Activated CD4-positive, alpha-beta T cell treated with anti-CD3 and anti-CD28 coated beads, Interleukin-2, amount 10 ng/mL, durations not matched to agents 7 days and 5 days (primary cell): ENCODE measurements around the gene NCAM2. TPM values are rescaled to one million over a fixed set of nuclear protein-coding genes. Genes with fewer than 3 reads are reported as not detected.
"Not testable (repeated sequence)": the region's sequence is repeated elsewhere in the genome, so short reads cannot be mapped to it uniquely, and the experiment has no call there.

Source experiments
- CTCF ChIA-PET: fragments of 350-600 bp; sonication (Branson Sonifier 250); formaldehyde crosslinking; loops from one replicate; lab custom pipeline; 2021; ENCODE audit warnings: antibody characterized with exemption; lab: Charles Lee
- POLR2A ChIA-PET: fragments of 350-600 bp; sonication (Branson Sonifier 250); formaldehyde crosslinking; loops from one replicate; lab custom pipeline; 2021; ENCODE audit warnings: antibody characterized with exemption; lab: Charles Lee
- DNase-seq: peaks from one replicate; pipeline ENCODE4 v3.0.0-alpha.2; 2020
- H3K27ac Mint-ChIP-seq: one replicate; pipeline ENCODE4 v1.8.0; 2021; ENCODE audit warnings: mild to moderate bottlenecking, moderate library complexity, mixed read lengths
- H3K27me3 Mint-ChIP-seq: one replicate; pipeline ENCODE4 v1.8.0; 2021; ENCODE audit warnings: mixed read lengths
- H3K36me3 Mint-ChIP-seq: one replicate; pipeline ENCODE4 v1.8.0; 2021; ENCODE audit warnings: low read depth, mixed read lengths
- H3K4me1 Mint-ChIP-seq: one replicate; pipeline ENCODE4 v1.8.0; 2021; ENCODE audit warnings: mixed read lengths
- H3K4me3 Mint-ChIP-seq: one replicate; pipeline ENCODE4 v1.8.0; 2021; ENCODE audit warnings: mild to moderate bottlenecking, moderate library complexity, mixed read lengths
- H3K9me3 Mint-ChIP-seq: one replicate; pipeline ENCODE4 v1.8.0; 2021; ENCODE audit warnings: mixed read lengths
- total RNA-seq, 2 experiments: library from RNA; stranded (reverse); gene quantifications; one replicate each; pipeline ENCODE4 v1.2.3, GENCODE V29; 2021

Gene NCAM2
- total RNA-seq, 2 experiments from 2014 or later, result not detected

DNA sequence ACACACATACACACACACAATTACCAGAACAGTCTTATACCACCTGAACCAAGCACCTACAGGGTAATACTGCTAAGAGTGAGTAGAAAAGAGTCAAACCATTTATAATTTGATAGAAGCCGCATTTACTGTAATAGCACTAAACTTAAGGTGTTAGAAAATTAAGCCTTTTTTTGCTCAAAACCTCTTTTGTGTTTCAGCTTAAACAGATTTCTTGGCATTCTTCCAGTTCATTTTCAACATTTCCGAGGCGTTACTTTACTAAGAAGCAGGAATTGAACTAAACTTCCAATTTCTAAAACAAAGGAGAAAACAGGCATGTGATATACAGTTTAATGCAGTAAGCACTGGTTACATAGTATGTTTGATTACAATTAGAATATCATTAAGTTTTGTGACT is 387.2 kb downstream of the NCAM2 start:
- H3K27ac Mint-ChIP-seq, result no peak overlapping the region
- ChIA-PET POLR2A (no interaction called here), CTCF (no interaction called here)

DNA sequence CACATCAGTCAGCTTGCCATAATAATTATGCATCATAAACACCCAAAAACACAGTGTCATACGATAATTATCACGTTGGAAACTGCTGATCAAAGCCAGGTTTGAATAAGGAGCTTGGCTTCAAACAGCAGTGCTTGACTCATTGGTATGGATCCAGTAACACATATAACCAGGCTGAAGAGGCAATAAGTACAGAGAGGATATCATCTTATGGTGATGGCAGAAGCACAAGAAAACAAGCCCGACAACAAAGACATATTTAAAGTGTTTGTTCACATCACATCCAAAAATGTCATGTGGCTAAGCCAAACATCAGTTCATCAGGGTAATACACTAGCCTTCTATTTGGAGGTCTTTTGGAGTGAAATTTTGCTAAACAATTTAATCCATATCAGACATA is 389.7 kb downstream of the NCAM2 start:
- H3K4me1 Mint-ChIP-seq, result no peaks in the 10 kb centered on the region
- H3K9me3 Mint-ChIP-seq, result peaks cover 6% of the 10 kb centered on the region
- POLR2A ChIA-PET, result no interaction called here
- CTCF ChIA-PET, result no interaction called here
- H3K4me3 Mint-ChIP-seq, result no peak overlapping the region
- no peak for DNase-seq
- H3K36me3 Mint-ChIP-seq, result no peaks in the 10 kb centered on the region
- H3K27me3 Mint-ChIP-seq, result no peaks in the 10 kb centered on the region
- H3K27ac Mint-ChIP-seq, result no peak overlapping the region

More for the DNA sequence above, 387.2 kb downstream of the NCAM2 start:
- H3K9me3 Mint-ChIP-seq, result peaks cover 5% of the 10 kb centered on the region
- H3K36me3 Mint-ChIP-seq, result no peaks in the 10 kb centered on the region
- H3K4me3 Mint-ChIP-seq, result no peak overlapping the region
- H3K4me1 Mint-ChIP-seq, result no peaks in the 10 kb centered on the region
- DNase-seq, result no peak
- no peaks in the 10 kb centered on the region for H3K27me3 Mint-ChIP-seq

DNA sequence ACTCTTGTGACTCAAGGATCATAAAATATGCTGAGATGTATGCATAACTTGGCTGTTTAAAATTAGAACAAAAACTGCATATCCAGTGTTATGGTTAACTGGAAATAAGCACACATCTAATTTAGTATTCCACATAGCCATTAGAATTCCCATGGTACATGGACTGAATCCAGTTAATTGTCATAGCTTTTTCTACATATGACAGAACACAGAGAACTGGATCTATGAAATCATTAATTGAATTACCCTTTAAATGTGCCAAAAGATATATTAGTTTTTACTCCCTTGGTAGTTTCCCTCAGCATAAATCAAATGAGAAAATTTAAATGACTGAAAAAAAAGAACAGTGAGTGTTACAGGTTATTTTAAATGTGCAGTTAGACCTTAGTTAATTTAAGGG is 395.9 kb downstream of the NCAM2 start:
- Mint-ChIP-seq H3K27me3 (no peaks in the 10 kb centered on the region), H3K9me3 (peaks cover 22% of the 10 kb centered on the region), H3K4me1 (no peaks in the 10 kb centered on the region), H3K36me3 (no peaks in the 10 kb centered on the region), H3K27ac (no peak overlapping the region), H3K4me3 (no peak overlapping the region)
- ChIA-PET POLR2A (no interaction called here), CTCF (no interaction called here)
- no peak for DNase-seq

DNA sequence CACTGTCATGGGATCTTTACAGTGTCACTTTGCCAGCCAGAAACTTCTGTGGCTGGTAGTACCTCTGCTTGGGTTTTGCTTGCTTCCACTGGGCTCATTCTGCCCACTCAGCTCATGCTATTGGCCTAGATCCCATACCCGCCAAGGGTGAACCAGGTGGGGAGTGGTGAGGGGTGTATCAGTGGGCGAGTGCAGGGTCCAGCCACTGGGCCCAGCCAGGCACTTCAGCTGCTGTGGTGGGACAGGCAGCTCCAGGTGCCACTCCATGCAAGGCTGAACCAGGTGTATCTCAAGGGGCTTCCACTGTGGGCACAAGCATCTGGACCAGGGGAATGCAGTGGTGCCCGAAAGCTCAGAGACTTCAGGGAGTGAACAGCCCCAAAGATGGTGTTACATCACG is 398.2 kb downstream of the NCAM2 start:
- no peaks in the 10 kb centered on the region for H3K4me1 Mint-ChIP-seq
- H3K27ac Mint-ChIP-seq, result no peak overlapping the region
- CTCF ChIA-PET, result no interaction called here
- POLR2A ChIA-PET, result no interaction called here
- H3K36me3 Mint-ChIP-seq, result no peaks in the 10 kb centered on the region
- H3K9me3 Mint-ChIP-seq, result peaks cover 19% of the 10 kb centered on the region
- H3K27me3 Mint-ChIP-seq, result no peaks in the 10 kb centered on the region
- no peak overlapping the region for H3K4me3 Mint-ChIP-seq
- no peak for DNase-seq

- POLR2A ChIA-PET, result no interaction called here
- no peak overlapping the region for H3K27ac Mint-ChIP-seq
- no peaks in the 10 kb centered on the region for H3K36me3 Mint-ChIP-seq
- H3K4me3 Mint-ChIP-seq, result no peak overlapping the region
- H3K4me1 Mint-ChIP-seq, result no peaks in the 10 kb centered on the region
- CTCF ChIA-PET, result no interaction called here
- no peaks in the 10 kb centered on the region for H3K27me3 Mint-ChIP-seq
- peaks cover 16% of the 10 kb centered on the region for H3K9me3 Mint-ChIP-seq
- no peak for DNase-seq
Measured at GRCh38 chr21:21397464-21397863, 399.3 kb downstream of the NCAM2 start.

DNA sequence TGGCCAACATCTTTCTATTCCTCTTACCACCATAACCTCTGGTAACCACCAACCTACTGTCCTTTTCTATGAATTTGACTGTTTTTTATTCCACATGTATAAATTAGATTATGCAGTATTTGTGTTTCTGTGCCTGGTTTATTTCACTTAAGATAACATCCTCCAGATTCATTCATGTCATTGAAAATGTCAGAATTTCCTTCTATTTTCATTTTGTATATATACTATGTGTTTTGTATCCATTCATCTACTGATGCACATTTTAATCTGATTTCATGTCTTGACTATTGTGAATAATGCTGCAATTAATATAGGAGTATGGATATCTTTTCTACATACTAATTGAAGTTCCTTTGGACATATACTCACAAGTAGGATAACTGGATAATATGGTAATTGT is 403.2 kb downstream of the NCAM2 start:
- no peak overlapping the region for H3K27ac Mint-ChIP-seq
- no peaks in the 10 kb centered on the region for H3K36me3 Mint-ChIP-seq
- no peak for DNase-seq
- H3K4me1 Mint-ChIP-seq, result no peaks in the 10 kb centered on the region
- POLR2A ChIA-PET, result no interaction called here
- CTCF ChIA-PET, result no interaction called here
- H3K4me3 Mint-ChIP-seq, result no peak overlapping the region
- peaks cover 5% of the 10 kb centered on the region for H3K9me3 Mint-ChIP-seq
- H3K27me3 Mint-ChIP-seq, result no peaks in the 10 kb centered on the region

GRCh38 chr21:21402187-21402586 is 404.0 kb downstream of the NCAM2 start:
- CTCF ChIA-PET, H3K27me3 Mint-ChIP-seq, DNase-seq, H3K4me3 Mint-ChIP-seq, H3K9me3 Mint-ChIP-seq, H3K27ac Mint-ChIP-seq, H3K4me1 Mint-ChIP-seq, POLR2A ChIA-PET, H3K36me3 Mint-ChIP-seq: not testable (repeated sequence)

- DNase-seq, H3K27ac Mint-ChIP-seq, H3K4me3 Mint-ChIP-seq, H3K9me3 Mint-ChIP-seq, CTCF ChIA-PET, H3K27me3 Mint-ChIP-seq, H3K4me1 Mint-ChIP-seq, H3K36me3 Mint-ChIP-seq, POLR2A ChIA-PET: not testable (repeated sequence)
Measured at GRCh38 chr21:21404261-21404660, 406.1 kb downstream of the NCAM2 start.

DNA sequence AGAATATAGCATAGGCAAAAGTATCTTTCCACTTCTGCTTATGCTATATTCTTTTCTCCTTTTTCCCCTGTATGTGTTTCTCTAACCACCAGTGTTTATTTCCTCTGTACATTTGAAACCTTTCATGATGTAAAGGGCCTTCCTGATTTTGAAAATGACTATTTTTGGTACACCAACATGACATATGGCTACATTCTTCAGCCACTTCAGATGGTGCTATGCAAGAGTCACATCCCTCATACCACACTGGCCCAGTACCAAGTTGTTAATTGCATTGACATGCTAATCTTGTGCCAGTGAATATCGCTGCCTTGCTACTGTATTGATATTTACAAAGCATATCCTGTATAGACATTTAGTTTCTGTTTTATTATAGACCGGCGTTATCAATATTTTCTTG is 408.7 kb downstream of the NCAM2 start:
- Mint-ChIP-seq H3K27me3 (no peaks in the 10 kb centered on the region), H3K27ac (no peak overlapping the region), H3K4me3 (no peak overlapping the region), H3K9me3 (peaks cover 2% of the 10 kb centered on the region), H3K4me1 (no peaks in the 10 kb centered on the region), H3K36me3 (no peaks in the 10 kb centered on the region)
- ChIA-PET CTCF (no interaction called here), POLR2A (no interaction called here)
- no peak for DNase-seq

DNA sequence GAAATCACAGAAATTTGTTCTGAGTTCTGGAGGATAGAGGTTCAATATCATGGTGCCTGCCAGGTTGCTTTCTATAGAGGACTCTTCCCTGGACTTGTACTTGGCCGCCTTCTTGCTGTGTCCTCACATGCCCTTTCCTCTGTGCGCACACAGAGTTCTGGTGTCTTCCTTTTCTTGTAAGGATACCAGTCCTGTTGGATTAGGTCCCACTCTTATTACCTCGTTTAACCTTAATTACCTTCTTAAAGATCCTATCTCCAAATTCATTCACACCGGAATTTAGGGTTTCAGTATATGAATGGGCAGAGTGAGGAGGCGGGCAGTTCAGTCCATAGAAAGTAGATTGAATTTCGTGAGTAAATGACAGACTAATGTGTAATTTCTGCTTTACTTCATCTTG is 413.9 kb downstream of the NCAM2 start:
- CTCF ChIA-PET, result no interaction called here
- POLR2A ChIA-PET, result no interaction called here
- Mint-ChIP-seq H3K27ac (no peak overlapping the region), H3K4me1 (no peaks in the 10 kb centered on the region), H3K27me3 (no peaks in the 10 kb centered on the region), H3K9me3 (peaks cover 12% of the 10 kb centered on the region), H3K36me3 (no peaks in the 10 kb centered on the region), H3K4me3 (no peak overlapping the region)
- no peak for DNase-seq

DNA sequence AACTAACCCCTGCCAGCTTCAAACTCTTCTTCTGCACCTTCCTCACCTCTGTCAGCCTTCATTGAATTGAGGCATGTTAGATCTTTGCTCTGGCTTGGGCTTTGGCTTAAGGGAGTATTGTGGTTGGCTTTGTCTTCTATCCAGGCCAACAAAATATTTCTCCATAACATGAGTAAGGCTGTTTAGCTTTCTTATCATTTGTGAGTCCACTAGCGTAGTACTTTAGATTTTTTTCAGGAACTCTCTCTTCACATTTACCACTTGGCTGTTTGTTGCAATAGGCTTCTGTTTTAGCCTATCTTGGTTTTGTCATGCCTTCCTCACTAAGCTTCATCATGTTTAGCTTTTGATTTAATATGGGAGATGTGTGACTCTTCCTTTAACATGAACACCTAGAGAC is 417.5 kb downstream of the NCAM2 start:
- Mint-ChIP-seq H3K9me3 (peaks cover 12% of the 10 kb centered on the region), H3K27me3 (no peaks in the 10 kb centered on the region), H3K36me3 (no peaks in the 10 kb centered on the region), H3K4me3 (no peak overlapping the region), H3K27ac (no peak overlapping the region), H3K4me1 (no peaks in the 10 kb centered on the region)
- CTCF ChIA-PET, result no interaction called here
- POLR2A ChIA-PET, result no interaction called here
- DNase-seq, result no peak

DNA sequence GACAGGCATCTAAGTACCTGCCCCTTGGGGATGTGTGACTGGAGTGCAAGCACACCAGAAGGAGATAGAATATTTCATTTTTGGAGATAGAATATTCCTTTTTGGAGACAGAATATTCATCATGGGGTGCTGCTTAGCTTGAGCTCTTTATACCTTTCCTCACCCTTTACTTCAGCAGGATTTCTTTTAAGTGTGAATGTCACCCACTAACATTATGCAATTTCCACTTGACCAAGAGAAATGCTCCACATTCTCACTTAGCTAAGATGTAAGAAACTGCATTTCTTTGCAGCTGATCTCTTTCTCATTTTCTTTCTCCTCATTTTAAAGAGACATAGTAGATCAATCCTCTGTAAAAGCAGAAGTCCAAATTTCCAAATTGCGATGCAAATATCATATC is 436.7 kb downstream of the NCAM2 start:
- H3K9me3 Mint-ChIP-seq, result peaks cover 3% of the 10 kb centered on the region
- H3K27ac Mint-ChIP-seq, result no peak overlapping the region
- no peaks in the 10 kb centered on the region for H3K36me3 Mint-ChIP-seq
- ChIA-PET CTCF (no interaction called here), POLR2A (no interaction called here)
- no peaks in the 10 kb centered on the region for H3K4me1 Mint-ChIP-seq
- H3K27me3 Mint-ChIP-seq, result no peaks in the 10 kb centered on the region
- no peak for DNase-seq
- H3K4me3 Mint-ChIP-seq, result no peak overlapping the region

GRCh38 chr21:21436012-21436534 is 437.9 kb downstream of the NCAM2 start:
- CTCF ChIA-PET, result interaction anchor here (0.8 kb wide), 1 partner anchor 472 kb away, joined by 3 read pairs; no protein-coding TSS in a partner anchor
- Mint-ChIP-seq H3K4me3 (no peak overlapping the region), H3K27ac (no peak overlapping the region), H3K36me3 (no peaks in the 10 kb centered on the region), H3K4me1 (no peaks in the 10 kb centered on the region), H3K9me3 (peaks cover 3% of the 10 kb centered on the region), H3K27me3 (no peaks in the 10 kb centered on the region)
- no peak for DNase-seq
- POLR2A ChIA-PET, result no interaction called here

DNA sequence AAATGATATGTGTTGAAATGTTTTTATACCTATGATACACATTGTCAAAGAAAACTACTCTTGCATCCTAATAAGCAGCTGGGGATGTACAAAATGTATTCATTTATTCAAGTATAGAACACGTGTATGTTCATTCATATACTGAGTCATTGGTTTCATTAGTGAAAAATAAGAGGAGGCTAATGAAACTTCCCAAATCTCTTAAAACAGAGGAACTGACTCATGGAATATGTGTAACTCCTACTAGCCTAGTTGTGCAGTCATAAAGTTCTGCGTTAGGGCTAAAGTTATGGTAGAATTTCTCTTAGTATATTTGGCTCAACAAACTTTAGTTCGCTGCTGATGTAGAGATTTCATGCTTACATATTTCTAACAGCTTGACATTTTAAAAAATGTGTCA is 441.6 kb downstream of the NCAM2 start:
- DNase-seq, result no peak
- H3K4me3 Mint-ChIP-seq, result no peak overlapping the region
- ChIA-PET CTCF (no interaction called here), POLR2A (no interaction called here)
- H3K9me3 Mint-ChIP-seq, result peaks cover 8% of the 10 kb centered on the region
- no peaks in the 10 kb centered on the region for H3K4me1 Mint-ChIP-seq
- H3K27me3 Mint-ChIP-seq, result no peaks in the 10 kb centered on the region
- no peaks in the 10 kb centered on the region for H3K36me3 Mint-ChIP-seq
- no peak overlapping the region for H3K27ac Mint-ChIP-seq
